HCT116 (cell line): ENCODE results near the gene GPRIN1. TPM values are rescaled to one million over a fixed set of nuclear protein-coding genes. Genes with fewer than 3 reads are reported as not detected.

Experiments
- ATAC-seq: fragments of 200-7000 bp; cut with Tn5 transposase; 2 replicates; pipeline ENCODE4 v1.9.1; 2020; ENCODE audit warnings: mild to moderate bottlenecking, moderate library complexity
- BruUV-seq: library from RNA; stranded (reverse); fragments of 400-500 nt; replicated peaks from 2 replicates; lab custom pipeline; 2021; lab: Mats Ljungman, UMichigan
- CTCF ChIA-PET: fragments of 300-600 bp; sonication (Branson Sonifier 250); formaldehyde crosslinking; loops from one replicate; lab custom pipeline; 2021; ENCODE audit warnings: antibody characterized with exemption; lab: Charles Lee
- POLR2A ChIA-PET: fragments of 300-600, 350-600 bp; sonication (Branson Sonifier 250); formaldehyde crosslinking; loops from one replicate; lab custom pipeline; 2021; ENCODE audit warnings: antibody characterized with exemption; lab: Charles Lee
- RAD21 ChIA-PET, 2 experiments: fragments of 300-600 bp; sonication (Branson Sonifier 250); formaldehyde crosslinking; loops; one replicate each; lab custom pipeline; 2023; ENCODE audit warnings: low total read pairs in 2 of 2; ENCODE audit not compliant: uncharacterized antibody in 2 of 2, unreplicated experiment in 2 of 2, low non-redundant PET in 1 of 2; lab: Charles Lee
- DNase-seq: peaks from one replicate; pipeline ENCODE4 v3.0.0-alpha.2; 2010; ENCODE audit warnings: low read depth, low spot score
- H2AFZ ChIP-seq: fragments of 200-600 bp; shearing (Covaris generic), sonication (generic); 2 replicates; pipeline ENCODE4 v1.6.1; 2017; ENCODE audit warnings: low read depth, mixed run types, mixed read lengths, antibody characterized with exemption, low read length; ENCODE audit not compliant: poor library complexity, severe bottlenecking
- H3K27ac ChIP-seq: 2 replicates; pipeline ENCODE4 v1.5.1; 2012; ENCODE audit warnings: low read depth, low read length
- H3K27me3 ChIP-seq: fragments of 200-600 bp; sonication (generic); 2 replicates; pipeline ENCODE4 v1.6.1; 2016; ENCODE audit warnings: mixed run types, low read length, mixed read lengths; ENCODE audit not compliant: insufficient read depth
- H3K36me3 ChIP-seq, 2 experiments: fragments of 200-500 bp in 1 of 2; fragments of 200-600 bp in 1 of 2; sonication (Bioruptor generic) in 1 of 2; sonication (generic) in 1 of 2; 2 replicates each; pipeline versions ENCODE4 v1.5.1 to v1.6.1; 2014 to 2016; ENCODE audit warnings: low read length in 2 of 2, inconsistent platforms in 1 of 2, mixed read lengths in 1 of 2, mixed run types in 1 of 2; ENCODE audit not compliant: insufficient read depth in 2 of 2, control insufficient read depth in 1 of 2
- H3K4me1 ChIP-seq, 2 experiments: fragments of 200-600 bp in 1 of 2; sonication (generic) in 1 of 2; 2 replicates each; pipeline versions ENCODE4 v1.5.1 to v1.6.1; 2012 to 2017; ENCODE audit warnings: low read length in 2 of 2, inconsistent platforms in 1 of 2, mild to moderate bottlenecking in 1 of 2, mixed read lengths in 1 of 2, mixed run types in 1 of 2, moderate library complexity in 1 of 2; ENCODE audit not compliant: insufficient read depth in 2 of 2, control insufficient read depth in 1 of 2
- H3K4me2 ChIP-seq: fragments of 200-600 bp; sonication (generic); 2 replicates; pipeline ENCODE4 v1.6.1; 2017; ENCODE audit warnings: mixed run types, low read length, mixed read lengths
- H3K4me3 ChIP-seq, 2 experiments: fragments of 200-600 bp in 1 of 2; sonication (generic) in 1 of 2; replicated peaks in 1 of 2; 2 replicates each; pipeline ENCODE4 v1.5.1; 2011 to 2016; ENCODE audit warnings: low read length in 2 of 2, control low read depth in 1 of 2, low read depth in 1 of 2, mild to moderate bottlenecking in 1 of 2, mixed read lengths in 1 of 2, mixed run types in 1 of 2
- H3K79me2 ChIP-seq: fragments of 200-600 bp; sonication (generic); 2 replicates; pipeline ENCODE4 v1.6.1; 2017; ENCODE audit warnings: mild to moderate bottlenecking, mixed run types, low read length, moderate library complexity, mixed read lengths; ENCODE audit not compliant: insufficient read depth
- H3K9ac ChIP-seq: fragments of 200-600 bp; sonication (generic); 2 replicates; pipeline ENCODE4 v1.6.1; 2016; ENCODE audit warnings: low read length, mixed read lengths
- H3K9me2 ChIP-seq: fragments of 200-600 bp; sonication (generic), shearing (Covaris generic); 2 replicates; pipeline ENCODE4 v1.6.1; 2017; ENCODE audit warnings: mixed run types, mild to moderate bottlenecking, moderate library complexity; ENCODE audit not compliant: insufficient read depth
- H3K9me3 ChIP-seq, 2 experiments: fragments of 200-500 bp in 1 of 2; fragments of 200-600 bp in 1 of 2; sonication (Bioruptor generic) in 1 of 2; sonication (generic) in 1 of 2; 2 replicates each; pipeline ENCODE4 v1.6.1; 2014 to 2017; ENCODE audit warnings: low read length in 2 of 2, mixed read lengths in 2 of 2, inconsistent platforms in 1 of 2, low read depth in 1 of 2, mild to moderate bottlenecking in 1 of 2, mixed run types in 1 of 2, moderate library complexity in 1 of 2; ENCODE audit not compliant: control insufficient read depth in 1 of 2, insufficient read depth in 1 of 2
- H4K20me1 ChIP-seq: fragments of 200-600 bp; sonication (generic), shearing (Covaris generic); 2 replicates; pipeline ENCODE4 v1.6.1; 2017; ENCODE audit warnings: mixed run types, mild to moderate bottlenecking, moderate library complexity; ENCODE audit not compliant: insufficient read depth
- ATF3 ChIP-seq: IDR thresholded peaks from 2 replicates; pipeline ENCODE4 v1.6.1; 2012
- CTCF ChIP-seq, 3 experiments: fragments of 200-600 bp in 1 of 3; sonication (generic) in 1 of 3; IDR thresholded peaks in 2 of 3; conservative IDR thresholded peaks in 1 of 3; 2 replicates each; pipeline ENCODE4 v1.5.1; 2012 to 2017; ENCODE audit warnings: low read depth in 2 of 3, low read length in 2 of 3, antibody characterized with exemption in 1 of 3, borderline replicate concordance in 1 of 3, control low read depth in 1 of 3, mild to moderate bottlenecking in 1 of 3, mixed read lengths in 1 of 3, mixed run types in 1 of 3, moderate library complexity in 1 of 3; ENCODE audit not compliant: insufficient read depth in 1 of 3
- EZH2 ChIP-seq: fragments of 200-600 bp; sonication (generic); IDR thresholded peaks from 2 replicates; pipeline ENCODE4 v1.6.1; 2017; ENCODE audit warnings: antibody characterized with exemption, mixed run types
- POLR2A ChIP-seq: IDR thresholded peaks from 2 replicates; pipeline ENCODE4 v1.7.0; 2011; ENCODE audit warnings: borderline replicate concordance; ENCODE audit not compliant: insufficient read depth, insufficient read length; ENCODE audit errors: extremely low read depth
- REST ChIP-seq: IDR thresholded peaks from 2 replicates; pipeline ENCODE4 v1.6.1; 2012; ENCODE audit warnings: low read depth
- SIN3A ChIP-seq: IDR thresholded peaks from 2 replicates; pipeline ENCODE4 v1.6.1; 2012; ENCODE audit warnings: low read depth
- SP1 ChIP-seq: IDR thresholded peaks from 2 replicates; pipeline ENCODE4 v1.6.1; 2012; ENCODE audit warnings: low read depth
- SRF ChIP-seq: IDR thresholded peaks from 2 replicates; pipeline ENCODE4 v1.6.1; 2012; ENCODE audit warnings: low read depth
- ZFX ChIP-seq: fragments of 450-650 bp; IDR thresholded peaks from 2 replicates; pipeline ENCODE4 v1.6.1; 2017
- intact Hi-C: fragments of 100-400 bp; cut with micrococcal nuclease; formaldehyde crosslinking; loops from 2 replicates; pipeline ENCODE4 v1.10.0; 2022
- total RNA-seq: library from RNA; stranded (reverse); gene quantifications from one replicate; pipeline ENCODE4 v1.2.1, GENCODE V29; 2021; ENCODE audit not compliant: unreplicated experiment

The GPRIN1 gene
- total RNA-seq, 1 experiment from 2014 or later, result 14.2 TPM

GRCh38 chr5:176625966-176626875 is 16.3 kb upstream of the GPRIN1 start:
- Histone ChIP-seq H3K9ac (no peak overlapping the region), H3K4me1 (peaks cover 0 to 18% of the 10 kb centered on the region in 2 experiments; a peak in 2 of 4 replicates), H3K4me2 (peak overlapping the region; percentile 5; the same call in 1 of the 2 replicates), H3K27me3 (no peaks in the 10 kb centered on the region), H3K79me2 (no peaks in the 10 kb centered on the region), H2AFZ (no peak overlapping the region), H3K4me3 (no peak overlapping the region), H3K9me3 (no peaks in the 10 kb centered on the region), H3K9me2 (no peaks in the 10 kb centered on the region), H3K27ac (no peak overlapping the region), H4K20me1 (no peaks in the 10 kb centered on the region), H3K36me3 (no peaks in the 10 kb centered on the region)
- ChIA-PET POLR2A (no interaction called here), CTCF (no interaction called here), RAD21 (no interaction called here)
- no peak for TF ChIP-seq SIN3A
- no peak for TF ChIP-seq REST
- no peak for TF ChIP-seq EZH2
- no peak for TF ChIP-seq SP1
- TF ChIP-seq POLR2A, result no peak
- TF ChIP-seq ATF3, result no peak
- no peak for TF ChIP-seq ZFX
- no peak for TF ChIP-seq SRF
- no peak for TF ChIP-seq CTCF (IDR thresholded peaks at IDR 0.05 in 2 of 3, conservative IDR thresholded peaks at IDR 0.05 in 1 of 3; ENCODE audit: borderline replicate concordance in 1 of 3, insufficient read depth in 1 of 3, low read depth in 2 of 3, low read length in 2 of 3)
- DNase-seq (no peak), ATAC-seq (peak; percentile 55)
- BruUV-seq, result no TSS peak
- intact Hi-C loops, result no loop called here
